Spleen (tissue), 11 donors: ENCODE results near the gene KRT78. TPM values are rescaled to one million over a fixed set of nuclear protein-coding genes. Genes with fewer than 3 reads are reported as not detected.

Experiments used
- DNase-seq: peaks from one replicate; pipeline ENCODE4 v3.0.0-alpha.2; 2020
- H3K27ac ChIP-seq, 8 donors: fragments of 200-600 bp; sonication (generic) in 7 of 8; 1 replicate in 4 of 8; 2 replicates in 4 of 8; pipeline versions ENCODE4 v1.5.0 to v1.8.0; 2016 to 2021; ENCODE audit warnings: inconsistent platforms in 4 of 8, mild to moderate bottlenecking in 4 of 8, moderate library complexity in 1 of 8
- H3K27me3 ChIP-seq, 7 donors: fragments of 200-600 bp; sonication (generic) in 6 of 7; replicated peaks in 1 of 7; 1 replicate in 4 of 7; 2 replicates in 3 of 7; pipeline versions ENCODE4 v1.5.0 to v1.8.0; 2016 to 2021; ENCODE audit warnings: inconsistent platforms in 3 of 7, mild to moderate bottlenecking in 1 of 7
- H3K36me3 ChIP-seq, 6 donors: fragments of 200-600 bp; sonication (generic) in 5 of 6; 1 replicate in 4 of 6; 2 replicates in 2 of 6; pipeline versions ENCODE4 v1.5.0 to v1.8.0; 2016 to 2021; ENCODE audit warnings: inconsistent platforms in 2 of 6
- H3K4me1 ChIP-seq, 6 donors: fragments of 200-600 bp; sonication (generic) in 5 of 6; 1 replicate in 3 of 6; 2 replicates in 3 of 6; pipeline versions ENCODE4 v1.5.0 to v1.8.0; 2016 to 2021; ENCODE audit warnings: inconsistent platforms in 3 of 6
- H3K4me3 ChIP-seq, 8 donors: fragments of 200-600 bp; sonication (generic) in 7 of 8; 1 replicate in 4 of 8; 2 replicates in 4 of 8; pipeline versions ENCODE4 v1.5.0 to v1.8.0; 2016 to 2021; ENCODE audit warnings: inconsistent platforms in 4 of 8, mild to moderate bottlenecking in 4 of 8, moderate library complexity in 2 of 8
- H3K9me3 ChIP-seq, 8 donors: fragments of 200-600 bp; sonication (generic) in 7 of 8; 1 replicate in 4 of 8; 2 replicates in 4 of 8; pipeline versions ENCODE4 v1.5.0 to v1.8.0; 2016 to 2021; ENCODE audit warnings: inconsistent platforms in 4 of 8
- CTCF ChIP-seq, 11 experiments: fragments of 200-600 bp in 7 of 11; fragments of 450-650 bp in 4 of 11; sonication (generic) in 4 of 11; IDR thresholded peaks in 8 of 11; conservative IDR thresholded peaks in 3 of 11; 1 replicate in 7 of 11; 2 replicates in 4 of 11; pipeline versions ENCODE4 v1.4.0 to v1.8.0; 2016 to 2021; ENCODE audit warnings: antibody characterized with exemption in 11 of 11, inconsistent platforms in 4 of 11, mild to moderate bottlenecking in 1 of 11
- POLR2A ChIP-seq, 3 donors: fragments of 450-650 bp; IDR thresholded peaks; one replicate each; pipeline ENCODE4 v1.5.1; 2017; ENCODE audit warnings: antibody characterized with exemption in 3 of 3, mild to moderate bottlenecking in 1 of 3
- POLR2AphosphoS5 ChIP-seq, 3 donors: sonication (generic); formaldehyde crosslinking; IDR thresholded peaks; one replicate each; pipeline ENCODE4 v1.5.1; 2017; ENCODE audit warnings: antibody characterized with exemption in 3 of 3
- WGBS, 5 donors: extraction: QIAGEN DNeasy Blood & Tissue Kit in 3 of 5; methylation state at CpG; one replicate each; pipeline versions ENCODE4 v1.1.5 to v1.1.7; 2013 to 2018; 5-methylcytosine and 5-hydroxymethylcytosine counted together
- intact Hi-C: fragments of 100-400 bp; cut with DNase I; formaldehyde crosslinking; loops from one replicate; pipeline ENCODE4 v1.15.0; 2023; ENCODE audit warnings: low total_unique reads
- polyA plus RNA-seq, 3 donors: library from polyadenylated mRNA; stranded (reverse); fragments of 200-250 nt; gene quantifications; one replicate each; pipeline ENCODE4 v1.2.1, GENCODE V29; 2013
- total RNA-seq, 7 donors: library from RNA; depleted of rRNA in 3 of 7; stranded (reverse); fragments of >200 nt in 3 of 7; fragmentation: NEBNext Ultra II Directional in 4 of 7; extraction: Animal tissue kit (Norgen Biotek cat#: 25700) in 4 of 7; gene quantifications; one replicate each; pipeline versions ENCODE4 v1.1.0 to v1.2.1, GENCODE V29; 2016 to 2021
- donor health status: healthy with polysubstance abuse.
- donor health status: DM: no; HTN: no; CAD: no; lungs with moderate emphysema.
- donor health status: DM: no; HTN: no; CAD: no.
- donor health status: Bipolar disorder and iron deficiency.
- donor health status: healthy.
- donor health status: DM: no; HTN: no; CAD: no.
- donor health status: DM: yes; HTN: yes; CAD: no.

Gene KRT78
- total and polyA plus RNA-seq, 10 donors, result 0.24 to 0.83 TPM; not detected in 8

- no peaks in the 10 kb centered on the region for H3K9me3 ChIP-seq
- H3K36me3 ChIP-seq, result no peaks in the 10 kb centered on the region
- TF ChIP-seq POLR2A (IDR thresholded peaks at IDR 0.05), result no peak
- no peak for TF ChIP-seq POLR2AphosphoS5 (IDR thresholded peaks at IDR 0.05)
- no peak for TF ChIP-seq CTCF (IDR thresholded peaks at IDR 0.05 in 8 of 11, conservative IDR thresholded peaks at IDR 0.05 in 3 of 11)
- WGBS, 5 donors, result 85 to 91% (median 90%) methylated on average over 16 of the region's 16 CpGs
- H3K4me1 ChIP-seq, result no peaks in the 10 kb centered on the region
- H3K27me3 ChIP-seq, result peaks cover 0 to 7% (median 0%) of the 10 kb centered on the region in 7 donors
- intact Hi-C loops, result no loop called here
- no peak overlapping the region for H3K27ac ChIP-seq
- peak; percentile 56 for DNase-seq
- H3K4me3 ChIP-seq, result no peak overlapping the region
Measured at GRCh38 chr12:52807544-52808470, 41.0 kb downstream of the KRT78 start.

GRCh38 chr12:52806821-52807543, 41.8 kb downstream of the KRT78 start:
- peak; percentile 41 for DNase-seq
- H3K27ac ChIP-seq, result no peak overlapping the region
- no peak overlapping the region for H3K4me3 ChIP-seq
- intact Hi-C loops, result no loop called here
- no peaks in the 10 kb centered on the region for H3K4me1 ChIP-seq
- no peaks in the 10 kb centered on the region for H3K36me3 ChIP-seq
- peaks cover 0 to 7% (median 0%) of the 10 kb centered on the region in 7 donors for H3K27me3 ChIP-seq
- 80 to 88% (median 83%) methylated on average over 10 to 11 of the region's 11 CpGs for WGBS, 5 donors
- TF ChIP-seq CTCF (IDR thresholded peaks at IDR 0.05 in 8 of 11, conservative IDR thresholded peaks at IDR 0.05 in 3 of 11), result no peak
- TF ChIP-seq POLR2A (IDR thresholded peaks at IDR 0.05), result no peak
- H3K9me3 ChIP-seq, result no peaks in the 10 kb centered on the region

- TF ChIP-seq POLR2AphosphoS5 (IDR thresholded peaks at IDR 0.05) (no peak), POLR2A (IDR thresholded peaks at IDR 0.05) (no peak), CTCF (IDR thresholded peaks at IDR 0.05 in 8 of 11, conservative IDR thresholded peaks at IDR 0.05 in 3 of 11) (no peak)
- Histone ChIP-seq H3K27me3 (peaks cover 0 to 7% (median 0%) of the 10 kb centered on the region in 7 donors), H3K36me3 (no peaks in the 10 kb centered on the region), H3K9me3 (no peaks in the 10 kb centered on the region), H3K4me3 (no peak overlapping the region), H3K27ac (no peak overlapping the region), H3K4me1 (no peaks in the 10 kb centered on the region)
- intact Hi-C loops, result no loop called here
- WGBS, 5 donors, result 91 to 96% (median 95%) methylated on average over 3 of the region's 3 CpGs
- peak; percentile 11 for DNase-seq
Measured at GRCh38 chr12:52806169-52806811, 42.5 kb downstream of the KRT78 start.
